K562 (cell line): Measurements from ENCODE around the gene PREB. TPM values are rescaled to one million over a fixed set of nuclear protein-coding genes. Genes with fewer than 3 reads are reported as not detected.

Source experiments
- GATAD2A ChIP-seq: fragments of 450-650 bp; IDR thresholded peaks from 2 replicates; pipeline ENCODE4 v1.6.1; 2017
- NR4A1 ChIP-seq, 2 experiments: fragments of 250-450 bp in 1 of 2; fragments of 450-650 bp in 1 of 2; sonication (Bioruptor Pico) in 1 of 2; IDR thresholded peaks; 2 replicates each; pipeline versions ENCODE4 v1.4.0 to v1.6.1; 2016 to 2020; ENCODE audit warnings: mild to moderate bottlenecking in 2 of 2, missing compliant biosample characterization in 1 of 2, missing genetic modification characterization in 1 of 2, moderate library complexity in 1 of 2
- RBBP5 ChIP-seq: fragments of 200-600 bp; sonication (generic); IDR thresholded peaks from 2 replicates; pipeline ENCODE4 v1.6.1; 2012; ENCODE audit warnings: borderline replicate concordance, mild to moderate bottlenecking, low read length, control low read depth, inconsistent platforms; ENCODE audit not compliant: insufficient read depth, poor library complexity, severe bottlenecking
- ZNF77 ChIP-seq: fragments of 250-450 bp; sonication (Bioruptor Pico); IDR thresholded peaks from 2 replicates; pipeline ENCODE4 v1.5.0; 2020
- ZSCAN29 ChIP-seq: fragments of 450-650 bp; IDR thresholded peaks from 2 replicates; pipeline ENCODE4 v1.6.1; 2017
- polyA plus RNA-seq, 8 experiments: library from polyadenylated mRNA; depleted of rRNA in 4 of 8; stranded (reverse) in 5 of 8; unstranded in 3 of 8; fragments of >200 nt; fragmentation: Nextera tagmentation in 2 of 8; fragmentation: Illumina TruSeq in 1 of 8; extraction: Ambion mirVana in 2 of 8; extraction: Trizol in 1 of 8; gene quantifications; 2 replicates each; pipeline versions ENCODE4 v1.2.1 to v1.2.3, GENCODE V29; 2011 to 2014; ENCODE audit warnings: inconsistent platforms in 1 of 8, missing spikeins in 1 of 8
- total RNA-seq, 7 experiments: library from RNA; depleted of rRNA in 6 of 7; stranded (reverse); fragments of >200 nt in 6 of 7; fragmentation: Illumina TruSeq in 2 of 7; extraction: Trizol in 2 of 7; gene quantifications; 2 replicates each; pipeline versions ENCODE4 v1.2.1 to v1.2.3, GENCODE V29; 2011 to 2021; ENCODE audit warnings: low replicate concordance in 1 of 7
- TF ChIP-seq, protein P1 (sequence below): fragments of 450-650 bp; IDR thresholded peaks from 2 replicates; pipeline ENCODE4 v1.6.1; 2016; ENCODE audit warnings: mild to moderate bottlenecking, moderate library complexity
- TF ChIP-seq, protein P2 (sequence below), 2 experiments: fragments of 450-650 bp; formaldehyde crosslinking in 1 of 2; IDR thresholded peaks; 2 replicates each; pipeline versions ENCODE4 v1.4.0 to v1.6.1; 2014 to 2020; ENCODE audit warnings: mild to moderate bottlenecking in 2 of 2, borderline replicate concordance in 1 of 2, low read depth in 1 of 2

Gene PREB
- total and polyA plus RNA-seq, 9 of the 15 experiments (the other 6 are each of a cell fraction or from before 2014, with no cell fraction given) = 35.1 to 84.2 (median 67.2) TPM

DNA sequence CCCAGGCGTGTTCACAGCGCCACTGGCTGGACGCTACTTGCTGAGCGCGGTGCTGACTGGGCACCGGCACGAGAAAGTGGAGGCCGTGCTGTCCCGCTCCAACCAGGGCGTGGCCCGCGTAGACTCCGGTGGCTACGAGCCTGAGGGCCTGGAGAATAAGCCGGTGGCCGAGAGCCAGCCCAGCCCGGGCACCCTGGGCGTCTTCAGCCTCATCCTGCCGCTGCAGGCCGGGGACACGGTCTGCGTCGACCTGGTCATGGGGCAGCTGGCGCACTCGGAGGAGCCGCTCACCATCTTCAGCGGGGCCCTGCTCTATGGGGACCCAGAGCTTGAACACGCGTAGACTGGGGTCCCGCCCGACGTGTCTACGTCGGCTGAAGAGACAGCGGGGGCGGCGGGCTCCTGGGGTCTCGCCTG, 48.8 kb downstream of the PREB start (continued):
- TF ChIP-seq, protein P1, sequence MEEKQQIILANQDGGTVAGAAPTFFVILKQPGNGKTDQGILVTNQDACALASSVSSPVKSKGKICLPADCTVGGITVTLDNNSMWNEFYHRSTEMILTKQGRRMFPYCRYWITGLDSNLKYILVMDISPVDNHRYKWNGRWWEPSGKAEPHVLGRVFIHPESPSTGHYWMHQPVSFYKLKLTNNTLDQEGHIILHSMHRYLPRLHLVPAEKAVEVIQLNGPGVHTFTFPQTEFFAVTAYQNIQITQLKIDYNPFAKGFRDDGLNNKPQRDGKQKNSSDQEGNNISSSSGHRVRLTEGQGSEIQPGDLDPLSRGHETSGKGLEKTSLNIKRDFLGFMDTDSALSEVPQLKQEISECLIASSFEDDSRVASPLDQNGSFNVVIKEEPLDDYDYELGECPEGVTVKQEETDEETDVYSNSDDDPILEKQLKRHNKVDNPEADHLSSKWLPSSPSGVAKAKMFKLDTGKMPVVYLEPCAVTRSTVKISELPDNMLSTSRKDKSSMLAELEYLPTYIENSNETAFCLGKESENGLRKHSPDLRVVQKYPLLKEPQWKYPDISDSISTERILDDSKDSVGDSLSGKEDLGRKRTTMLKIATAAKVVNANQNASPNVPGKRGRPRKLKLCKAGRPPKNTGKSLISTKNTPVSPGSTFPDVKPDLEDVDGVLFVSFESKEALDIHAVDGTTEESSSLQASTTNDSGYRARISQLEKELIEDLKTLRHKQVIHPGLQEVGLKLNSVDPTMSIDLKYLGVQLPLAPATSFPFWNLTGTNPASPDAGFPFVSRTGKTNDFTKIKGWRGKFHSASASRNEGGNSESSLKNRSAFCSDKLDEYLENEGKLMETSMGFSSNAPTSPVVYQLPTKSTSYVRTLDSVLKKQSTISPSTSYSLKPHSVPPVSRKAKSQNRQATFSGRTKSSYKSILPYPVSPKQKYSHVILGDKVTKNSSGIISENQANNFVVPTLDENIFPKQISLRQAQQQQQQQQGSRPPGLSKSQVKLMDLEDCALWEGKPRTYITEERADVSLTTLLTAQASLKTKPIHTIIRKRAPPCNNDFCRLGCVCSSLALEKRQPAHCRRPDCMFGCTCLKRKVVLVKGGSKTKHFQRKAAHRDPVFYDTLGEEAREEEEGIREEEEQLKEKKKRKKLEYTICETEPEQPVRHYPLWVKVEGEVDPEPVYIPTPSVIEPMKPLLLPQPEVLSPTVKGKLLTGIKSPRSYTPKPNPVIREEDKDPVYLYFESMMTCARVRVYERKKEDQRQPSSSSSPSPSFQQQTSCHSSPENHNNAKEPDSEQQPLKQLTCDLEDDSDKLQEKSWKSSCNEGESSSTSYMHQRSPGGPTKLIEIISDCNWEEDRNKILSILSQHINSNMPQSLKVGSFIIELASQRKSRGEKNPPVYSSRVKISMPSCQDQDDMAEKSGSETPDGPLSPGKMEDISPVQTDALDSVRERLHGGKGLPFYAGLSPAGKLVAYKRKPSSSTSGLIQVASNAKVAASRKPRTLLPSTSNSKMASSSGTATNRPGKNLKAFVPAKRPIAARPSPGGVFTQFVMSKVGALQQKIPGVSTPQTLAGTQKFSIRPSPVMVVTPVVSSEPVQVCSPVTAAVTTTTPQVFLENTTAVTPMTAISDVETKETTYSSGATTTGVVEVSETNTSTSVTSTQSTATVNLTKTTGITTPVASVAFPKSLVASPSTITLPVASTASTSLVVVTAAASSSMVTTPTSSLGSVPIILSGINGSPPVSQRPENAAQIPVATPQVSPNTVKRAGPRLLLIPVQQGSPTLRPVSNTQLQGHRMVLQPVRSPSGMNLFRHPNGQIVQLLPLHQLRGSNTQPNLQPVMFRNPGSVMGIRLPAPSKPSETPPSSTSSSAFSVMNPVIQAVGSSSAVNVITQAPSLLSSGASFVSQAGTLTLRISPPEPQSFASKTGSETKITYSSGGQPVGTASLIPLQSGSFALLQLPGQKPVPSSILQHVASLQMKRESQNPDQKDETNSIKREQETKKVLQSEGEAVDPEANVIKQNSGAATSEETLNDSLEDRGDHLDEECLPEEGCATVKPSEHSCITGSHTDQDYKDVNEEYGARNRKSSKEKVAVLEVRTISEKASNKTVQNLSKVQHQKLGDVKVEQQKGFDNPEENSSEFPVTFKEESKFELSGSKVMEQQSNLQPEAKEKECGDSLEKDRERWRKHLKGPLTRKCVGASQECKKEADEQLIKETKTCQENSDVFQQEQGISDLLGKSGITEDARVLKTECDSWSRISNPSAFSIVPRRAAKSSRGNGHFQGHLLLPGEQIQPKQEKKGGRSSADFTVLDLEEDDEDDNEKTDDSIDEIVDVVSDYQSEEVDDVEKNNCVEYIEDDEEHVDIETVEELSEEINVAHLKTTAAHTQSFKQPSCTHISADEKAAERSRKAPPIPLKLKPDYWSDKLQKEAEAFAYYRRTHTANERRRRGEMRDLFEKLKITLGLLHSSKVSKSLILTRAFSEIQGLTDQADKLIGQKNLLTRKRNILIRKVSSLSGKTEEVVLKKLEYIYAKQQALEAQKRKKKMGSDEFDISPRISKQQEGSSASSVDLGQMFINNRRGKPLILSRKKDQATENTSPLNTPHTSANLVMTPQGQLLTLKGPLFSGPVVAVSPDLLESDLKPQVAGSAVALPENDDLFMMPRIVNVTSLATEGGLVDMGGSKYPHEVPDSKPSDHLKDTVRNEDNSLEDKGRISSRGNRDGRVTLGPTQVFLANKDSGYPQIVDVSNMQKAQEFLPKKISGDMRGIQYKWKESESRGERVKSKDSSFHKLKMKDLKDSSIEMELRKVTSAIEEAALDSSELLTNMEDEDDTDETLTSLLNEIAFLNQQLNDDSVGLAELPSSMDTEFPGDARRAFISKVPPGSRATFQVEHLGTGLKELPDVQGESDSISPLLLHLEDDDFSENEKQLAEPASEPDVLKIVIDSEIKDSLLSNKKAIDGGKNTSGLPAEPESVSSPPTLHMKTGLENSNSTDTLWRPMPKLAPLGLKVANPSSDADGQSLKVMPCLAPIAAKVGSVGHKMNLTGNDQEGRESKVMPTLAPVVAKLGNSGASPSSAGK = peak; percentile 54
- TF ChIP-seq RBBP5 = peak; percentile 2
- no peak for TF ChIP-seq ZNF77 (CRISPR knock-in tag)
- peak; percentile 96 for TF ChIP-seq ZSCAN29
- TF ChIP-seq, protein P2, sequence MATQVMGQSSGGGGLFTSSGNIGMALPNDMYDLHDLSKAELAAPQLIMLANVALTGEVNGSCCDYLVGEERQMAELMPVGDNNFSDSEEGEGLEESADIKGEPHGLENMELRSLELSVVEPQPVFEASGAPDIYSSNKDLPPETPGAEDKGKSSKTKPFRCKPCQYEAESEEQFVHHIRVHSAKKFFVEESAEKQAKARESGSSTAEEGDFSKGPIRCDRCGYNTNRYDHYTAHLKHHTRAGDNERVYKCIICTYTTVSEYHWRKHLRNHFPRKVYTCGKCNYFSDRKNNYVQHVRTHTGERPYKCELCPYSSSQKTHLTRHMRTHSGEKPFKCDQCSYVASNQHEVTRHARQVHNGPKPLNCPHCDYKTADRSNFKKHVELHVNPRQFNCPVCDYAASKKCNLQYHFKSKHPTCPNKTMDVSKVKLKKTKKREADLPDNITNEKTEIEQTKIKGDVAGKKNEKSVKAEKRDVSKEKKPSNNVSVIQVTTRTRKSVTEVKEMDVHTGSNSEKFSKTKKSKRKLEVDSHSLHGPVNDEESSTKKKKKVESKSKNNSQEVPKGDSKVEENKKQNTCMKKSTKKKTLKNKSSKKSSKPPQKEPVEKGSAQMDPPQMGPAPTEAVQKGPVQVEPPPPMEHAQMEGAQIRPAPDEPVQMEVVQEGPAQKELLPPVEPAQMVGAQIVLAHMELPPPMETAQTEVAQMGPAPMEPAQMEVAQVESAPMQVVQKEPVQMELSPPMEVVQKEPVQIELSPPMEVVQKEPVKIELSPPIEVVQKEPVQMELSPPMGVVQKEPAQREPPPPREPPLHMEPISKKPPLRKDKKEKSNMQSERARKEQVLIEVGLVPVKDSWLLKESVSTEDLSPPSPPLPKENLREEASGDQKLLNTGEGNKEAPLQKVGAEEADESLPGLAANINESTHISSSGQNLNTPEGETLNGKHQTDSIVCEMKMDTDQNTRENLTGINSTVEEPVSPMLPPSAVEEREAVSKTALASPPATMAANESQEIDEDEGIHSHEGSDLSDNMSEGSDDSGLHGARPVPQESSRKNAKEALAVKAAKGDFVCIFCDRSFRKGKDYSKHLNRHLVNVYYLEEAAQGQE (IDR thresholded peaks at IDR 0.05; ENCODE audit: borderline replicate concordance) = peak; percentile 75
- TF ChIP-seq, protein P2 (CRISPR knock-in tag; IDR thresholded peaks at IDR 0.05; ENCODE audit: low read depth) = no peak
- TF ChIP-seq NR4A1 (CRISPR knock-in tag; IDR thresholded peaks at IDR 0.05) = no peak
- peak; percentile 27; the same call in 1 of the 2 replicates for TF ChIP-seq NR4A1 (tag; IDR thresholded peaks at IDR 0.05)
- 0 out of 2 replicates have a peak, but pooled peaks have one; percentile 48 for TF ChIP-seq GATAD2A
